Dermis blood vessel endothelial cell (primary cell): ENCODE data around the gene ANO8. TPM values are rescaled to one million over a fixed set of nuclear protein-coding genes. Genes with fewer than 3 reads are reported as not detected.
A peak's percentile ranks its signal among the peaks of the same experiment; 100 is the strongest.
"Not testable (repeated sequence)": the region's sequence is repeated elsewhere in the genome, so short reads cannot be mapped to it uniquely, and the experiment has no call there.

ENCODE experiments used
- DNase-seq: peaks from one replicate; pipeline ENCODE4 v3.0.0; 2010
- total RNA-seq: library from RNA; depleted of rRNA; stranded (reverse); fragments of >200 nt; gene quantifications from 2 replicates; pipeline ENCODE4 v1.2.3, GENCODE V29; 2014

The ANO8 gene
- total RNA-seq, 1 donor from 2014 or later: 6.8 TPM

DNA sequence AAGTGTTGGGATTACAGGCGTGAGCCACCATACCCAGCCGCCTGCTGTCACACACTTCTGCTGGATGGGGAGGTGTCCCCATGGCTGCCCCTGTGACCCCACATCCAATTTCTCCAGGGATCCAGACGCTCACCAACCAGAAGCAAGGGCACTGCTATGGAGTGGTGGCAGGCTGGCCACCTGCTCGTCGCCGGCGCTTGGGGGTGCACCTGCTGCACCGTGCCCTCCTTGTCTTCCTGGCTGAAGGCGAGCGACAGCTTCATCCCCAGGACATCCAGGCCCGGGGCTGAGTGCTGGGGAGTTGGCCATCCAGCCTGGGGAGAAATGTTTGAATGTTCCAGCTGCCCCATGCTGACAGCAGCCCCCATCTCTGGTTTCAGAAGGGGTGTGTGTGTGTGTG lies 48.4 kb downstream of the ANO8 start:
- DNase-seq: no peak

DNA sequence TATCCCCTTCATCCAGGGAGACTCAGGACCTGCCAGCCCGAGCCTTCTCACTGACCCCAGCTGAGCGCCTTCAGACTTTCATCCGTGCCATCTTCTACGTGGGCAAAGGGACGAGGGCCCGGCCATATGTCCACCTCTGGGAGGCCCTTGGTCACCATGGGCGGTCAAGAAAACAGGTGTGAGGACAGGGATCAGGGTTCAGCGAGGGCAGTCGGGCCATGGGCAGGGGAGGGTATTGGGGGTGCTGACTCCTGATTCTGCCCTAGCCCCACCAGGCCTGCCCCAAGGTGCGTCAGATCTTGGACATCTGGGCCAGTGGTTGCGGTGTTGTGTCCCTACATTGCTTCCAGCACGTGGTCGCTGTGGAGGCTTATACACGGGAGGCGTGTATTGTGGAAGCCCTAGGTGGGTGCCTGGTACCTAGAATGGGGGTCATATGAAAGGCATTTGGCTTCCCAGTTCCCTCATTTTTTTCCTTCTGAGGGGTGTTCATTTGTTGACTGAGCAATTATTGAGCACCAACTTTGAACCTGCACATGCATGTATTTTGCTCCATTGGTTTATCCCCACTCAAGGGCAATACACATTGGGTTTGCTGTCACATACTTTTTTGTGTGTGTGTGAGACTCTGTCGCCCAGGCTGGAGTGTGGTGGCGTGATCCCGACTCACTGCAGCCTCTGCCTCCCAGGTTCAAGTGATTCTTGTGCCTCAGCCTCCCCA lies 49.1 kb downstream of the ANO8 start:
- DNase-seq: no peak

DNA sequence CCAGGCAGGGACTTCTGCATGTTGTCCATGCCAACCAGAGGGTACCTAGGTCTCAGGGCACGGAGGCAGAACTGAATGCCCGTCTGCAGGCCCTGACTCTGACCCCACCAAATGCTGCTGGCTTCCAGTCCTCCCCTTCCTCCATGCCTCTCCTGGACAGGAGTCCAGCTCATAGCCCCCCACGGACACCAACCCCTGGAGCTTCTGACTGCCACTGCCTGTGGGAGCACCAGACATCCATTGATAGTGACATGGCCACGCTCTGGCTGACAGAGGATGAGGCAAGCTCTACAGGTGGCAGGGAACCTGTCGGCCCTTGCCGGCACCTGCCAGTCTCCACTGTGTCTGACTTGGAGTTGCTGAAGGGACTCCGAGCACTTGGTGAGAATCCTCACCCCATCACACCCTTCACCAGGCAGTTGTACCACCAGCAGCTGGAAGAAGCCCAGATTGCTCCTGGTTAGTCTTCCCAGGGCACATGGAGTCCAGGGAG lies 51.1 kb downstream of the ANO8 start:
- no peak for DNase-seq

DNA sequence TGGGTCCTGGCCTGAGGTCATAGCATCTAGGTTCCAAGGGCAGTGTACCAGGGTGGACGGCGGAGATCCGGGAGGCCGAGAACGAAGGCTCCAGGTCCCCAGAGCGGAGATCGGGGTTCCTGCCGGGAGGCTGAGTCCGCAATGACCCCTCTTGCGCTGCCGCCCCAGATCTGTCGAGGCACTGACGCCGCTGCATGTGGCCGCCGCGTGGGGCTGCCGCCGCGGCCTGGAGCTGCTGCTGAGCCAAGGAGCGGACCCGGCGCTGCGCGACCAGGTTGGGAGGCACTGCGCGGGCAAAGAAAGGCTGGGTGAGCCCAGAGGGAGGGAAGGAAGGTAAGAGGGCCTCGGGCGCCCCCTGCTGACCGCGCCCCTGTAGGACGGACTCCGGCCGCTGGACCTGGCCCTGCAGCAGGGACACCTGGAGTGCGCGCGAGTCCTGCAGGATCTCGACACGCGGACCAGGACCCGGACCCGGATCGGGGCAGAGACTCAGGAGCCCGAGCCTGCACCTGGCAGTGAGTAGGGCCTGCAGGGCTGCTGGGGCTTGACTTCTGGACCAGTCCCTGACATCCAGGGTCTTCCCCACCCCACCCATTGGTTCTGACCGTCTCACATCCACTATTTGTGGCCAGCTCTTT lies 52.0 kb downstream of the ANO8 start:
- DNase-seq: peak; percentile 87

DNA sequence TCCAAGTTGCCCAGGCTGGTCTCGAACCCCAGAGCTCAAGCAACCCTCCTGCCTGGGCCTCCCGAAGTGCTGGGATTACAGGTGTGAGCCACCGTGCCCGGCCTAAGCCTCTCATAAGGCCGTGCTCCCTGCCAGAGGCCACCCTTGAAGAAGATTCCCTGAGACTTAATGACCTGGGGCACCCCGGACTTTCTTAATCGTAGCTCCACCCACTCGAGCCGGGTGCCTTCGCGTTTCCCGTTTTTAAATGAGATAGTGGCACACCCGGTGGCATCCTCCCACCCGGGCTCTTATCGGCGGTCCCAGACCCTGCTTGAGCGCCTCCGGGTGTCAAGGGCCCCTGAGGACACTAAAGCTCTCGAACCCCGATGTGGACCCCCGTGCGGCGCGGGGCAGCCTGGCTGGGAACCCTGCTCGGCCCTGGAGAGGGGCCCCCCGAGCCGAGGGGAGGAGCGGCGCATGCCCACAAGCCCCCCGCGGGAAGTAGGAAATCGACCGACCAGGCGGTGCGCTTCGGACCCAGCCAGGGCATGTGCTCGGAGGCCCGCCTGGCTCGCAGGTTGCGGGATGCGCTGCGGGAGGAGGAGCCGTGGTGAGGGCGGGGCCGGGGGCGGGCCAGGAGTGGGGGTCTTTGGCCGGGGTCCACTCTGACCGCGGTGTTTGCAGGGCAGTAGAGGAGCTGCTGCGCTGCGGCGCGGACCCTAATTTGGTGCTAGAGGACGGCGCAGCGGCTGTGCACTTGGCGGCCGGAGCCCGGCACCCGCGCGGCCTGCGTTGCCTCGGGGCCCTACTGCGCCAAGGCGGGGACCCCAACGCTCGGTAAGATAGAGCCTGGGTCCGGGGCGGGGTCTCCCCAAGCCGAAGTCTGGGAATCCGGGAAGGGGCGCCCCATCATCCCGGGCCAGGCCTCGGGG lies 53.0 kb downstream of the ANO8 start, which contains the start of gene ANKLE1:
Gene ANKLE1 (plus strand): TSS at position 511 of the 914 bp plus-strand sequence. CDS start 20 bp downstream, at position 531.
- DNase-seq: peak; percentile 39

DNA sequence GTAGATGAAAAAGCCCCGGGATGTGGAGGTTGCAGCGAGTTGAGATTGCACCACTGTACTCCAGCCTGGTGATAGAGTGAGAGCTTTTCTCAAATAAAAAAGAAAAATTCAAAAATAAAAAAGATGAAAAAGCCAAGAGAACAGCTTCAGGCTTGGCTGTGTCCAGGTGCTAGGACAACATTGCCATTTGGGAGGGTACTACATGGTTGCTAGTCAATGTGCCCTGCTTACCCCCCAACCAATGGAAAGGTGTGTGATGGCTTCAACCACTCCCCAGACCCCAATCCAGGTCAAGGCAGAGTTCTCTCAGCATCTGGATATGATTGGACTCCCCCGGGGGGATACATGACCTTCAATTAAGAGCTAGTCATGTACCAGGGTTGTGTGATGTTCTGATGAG lies 55.2 kb downstream of the ANO8 start:
- DNase-seq: no peak

DNA sequence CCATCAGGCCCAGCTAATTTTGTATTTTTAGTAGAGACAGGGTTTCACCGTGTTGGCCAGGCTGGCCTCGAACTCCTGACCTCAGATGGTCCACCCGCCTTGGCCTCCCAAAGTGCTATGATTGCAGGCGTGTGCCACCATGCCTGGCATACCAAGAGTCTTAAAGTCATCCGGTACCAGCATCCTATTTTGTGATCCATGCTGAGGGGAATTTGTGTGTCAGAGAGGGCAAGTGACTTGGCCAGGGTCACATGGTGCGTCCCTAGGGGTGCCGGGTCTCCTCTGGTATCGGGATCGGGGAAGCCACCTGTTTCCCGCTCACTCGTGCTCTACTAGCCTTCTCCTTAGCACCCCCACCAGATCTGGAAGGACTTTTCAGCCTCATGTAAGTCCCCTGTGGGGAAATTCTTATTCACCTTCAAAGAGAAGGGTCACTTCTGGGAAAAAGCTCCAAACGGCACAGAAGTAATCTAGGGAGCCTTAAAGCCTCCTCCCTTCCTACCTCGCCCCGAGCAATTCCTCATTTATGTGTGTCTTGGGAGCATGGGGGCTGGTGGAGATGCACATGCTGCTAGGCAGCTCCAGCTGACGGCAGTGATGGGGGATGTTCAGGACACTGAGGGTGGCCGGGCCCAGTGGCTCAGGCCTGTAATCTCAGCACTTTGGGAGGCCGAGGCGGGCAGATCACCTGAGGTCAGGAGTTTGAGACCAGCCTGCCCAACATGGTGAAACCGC lies 59.0 kb downstream of the ANO8 start:
- DNase-seq: no peak

DNA sequence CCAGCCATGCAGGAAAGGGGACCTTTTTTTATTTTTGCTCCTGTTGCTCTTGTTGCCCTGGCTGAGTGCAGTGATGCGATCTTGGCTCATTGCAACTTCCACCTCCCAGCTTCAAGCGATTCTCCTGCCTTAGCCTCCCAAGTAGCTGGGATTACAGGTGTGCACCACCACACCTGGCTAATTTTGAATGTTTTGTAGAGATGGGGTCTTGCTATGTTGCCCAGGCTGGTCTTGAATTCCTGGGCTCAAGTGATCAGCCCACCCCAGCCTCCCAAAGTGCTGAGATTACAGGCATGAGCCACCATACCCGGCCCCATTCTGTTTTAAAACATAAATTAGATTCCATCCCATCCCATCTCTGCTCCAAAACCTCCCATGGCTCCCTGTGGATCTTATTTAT lies 59.8 kb downstream of the ANO8 start:
- DNase-seq: not testable (repeated sequence)

Other genes starting within 250 kb of the ANO8 start
- gene USE1, start 119.5 kb downstream of the ANO8 start, total RNA-seq: 18.7 and 24.8 TPM in 2 replicates
- 3.8 and 4.4 TPM in 2 replicates for gene OCEL1, start 108.6 kb downstream of the ANO8 start, total RNA-seq
- 63.1 and 82.0 TPM in 2 replicates for gene NR2F6, start 88.9 kb downstream of the ANO8 start, total RNA-seq
- 48.6 and 75.9 TPM in 2 replicates for gene USHBP1, start 70.1 kb downstream of the ANO8 start, total RNA-seq
- gene BABAM1, start 67.4 kb downstream of the ANO8 start, total RNA-seq: 98.2 and 137 TPM in 2 replicates
- gene ANKLE1, start 53.0 kb downstream of the ANO8 start, total RNA-seq: 0.68 and 1.5 TPM in 2 replicates
- gene ABHD8, start 31.4 kb downstream of the ANO8 start, total RNA-seq: 9.5 and 11.7 TPM in 2 replicates
- gene MRPL34, start 29.0 kb downstream of the ANO8 start, total RNA-seq: 40.1 and 52.4 TPM in 2 replicates
- gene DDA1, start 25.3 kb downstream of the ANO8 start, total RNA-seq: 20.9 and 39.3 TPM in 2 replicates
- gene GTPBP3, start 2.7 kb upstream of the ANO8 start, total RNA-seq: 12.3 and 14.1 TPM in 2 replicates
- gene PLVAP, start 42.5 kb upstream of the ANO8 start, total RNA-seq: 15.2 and 73.9 TPM in 2 replicates
- 0.17 TPM in 1 of 2 replicates, not detected in the other for gene CCDC194, start 59.3 kb upstream of the ANO8 start, total RNA-seq
- 1.8 and 6.5 TPM in 2 replicates for gene BST2, start 70.8 kb upstream of the ANO8 start, total RNA-seq
- 47.4 and 60.9 TPM in 2 replicates for gene MVB12A, start 85.2 kb upstream of the ANO8 start, total RNA-seq
- not detected in 2 replicates for gene TMEM221, start 113.8 kb upstream of the ANO8 start, total RNA-seq
- not detected in 2 replicates for gene NXNL1, start 126.1 kb upstream of the ANO8 start, total RNA-seq
- 31.7 and 35.5 TPM in 2 replicates for gene SLC27A1, start 135.7 kb upstream of the ANO8 start, total RNA-seq
- 65.7 and 74.7 TPM in 2 replicates for gene PGLS, start 176.8 kb upstream of the ANO8 start, total RNA-seq
- gene COLGALT1, start 220.8 kb upstream of the ANO8 start, total RNA-seq: 105 and 106 TPM in 2 replicates